ENCODE results near the gene TNFAIP8L3.
"Not testable (repeated sequence)": the region's sequence is repeated elsewhere in the genome, so short reads cannot be mapped to it uniquely, and the experiment has no call there.

The TNFAIP8L3 gene

DNA sequence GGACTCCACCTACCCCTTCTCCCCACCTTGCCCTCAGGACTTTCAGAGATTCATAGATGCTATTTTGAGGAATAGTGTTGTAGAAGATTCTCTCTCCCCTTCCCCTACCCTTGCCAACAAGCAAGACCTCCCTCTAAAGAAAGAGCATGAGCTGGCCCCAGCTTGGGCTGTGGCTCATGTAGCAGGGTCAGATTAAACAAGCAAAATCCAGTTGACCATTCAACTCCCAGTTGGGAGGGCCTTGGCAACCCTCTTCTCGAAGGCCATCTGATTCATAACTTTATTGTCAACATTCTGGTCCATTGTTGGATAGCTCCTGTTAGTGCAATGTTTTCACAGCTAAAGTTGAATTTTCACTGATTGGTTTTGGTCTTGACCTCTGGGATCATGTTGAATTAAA lies 41.1 kb downstream of the TNFAIP8L3 start:
- peaks cover 4% of the 10 kb centered on the region; the same call in 1 of the 2 replicates for H3K4me1 ChIP-seq (ENCODE audit: control insufficient read depth, insufficient read depth, low read length)
- H3K4me3 ChIP-seq (ENCODE audit: low read depth, low read length), result no peak overlapping the region
- H3K9me3 ChIP-seq (ENCODE audit: control insufficient read depth, insufficient read depth, low read length), result no peaks in the 10 kb centered on the region
- H3K9ac ChIP-seq (ENCODE audit: low read depth, low read length), result no peak overlapping the region
- H3K27ac ChIP-seq (ENCODE audit: low read depth, low read length), result no peak overlapping the region
- H3K36me3 ChIP-seq (ENCODE audit: control insufficient read depth, insufficient read depth, low read length), result no peaks in the 10 kb centered on the region
- no peaks in the 10 kb centered on the region for H3K27me3 ChIP-seq (ENCODE audit: control insufficient read depth, insufficient read depth, low read length)

DNA sequence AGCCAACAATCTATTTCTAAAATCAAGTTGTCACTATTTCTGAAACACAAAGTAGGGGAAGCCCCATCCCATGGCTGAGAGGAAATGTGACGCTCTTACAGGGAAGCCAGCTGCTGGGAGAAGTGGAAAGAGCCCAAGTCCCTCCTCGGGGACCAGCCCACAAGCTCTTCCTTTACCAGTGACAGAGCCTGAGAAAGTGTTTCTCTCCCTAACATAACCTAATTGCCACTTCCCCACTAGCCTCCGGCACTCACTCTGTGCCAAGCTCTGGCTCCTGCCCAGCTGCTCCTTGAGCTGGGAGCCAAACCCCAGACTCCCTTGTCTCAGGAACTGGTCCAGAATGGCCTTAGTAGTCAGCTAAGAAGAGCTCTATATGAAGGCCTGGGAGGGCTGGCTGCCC lies 42.9 kb downstream of the TNFAIP8L3 start:
- H3K27me3 ChIP-seq (ENCODE audit: control insufficient read depth, insufficient read depth, low read length), result no peaks in the 10 kb centered on the region
- peaks cover 4% of the 10 kb centered on the region; the same call in 1 of the 2 replicates for H3K4me1 ChIP-seq (ENCODE audit: control insufficient read depth, insufficient read depth, low read length)
- H3K27ac ChIP-seq (ENCODE audit: low read depth, low read length), result no peak overlapping the region
- no peaks in the 10 kb centered on the region for H3K36me3 ChIP-seq (ENCODE audit: control insufficient read depth, insufficient read depth, low read length)
- H3K9me3 ChIP-seq (ENCODE audit: control insufficient read depth, insufficient read depth, low read length), result no peaks in the 10 kb centered on the region
- H3K9ac ChIP-seq (ENCODE audit: low read depth, low read length), result no peak overlapping the region
- no peak overlapping the region for H3K4me3 ChIP-seq (ENCODE audit: low read depth, low read length)

DNA sequence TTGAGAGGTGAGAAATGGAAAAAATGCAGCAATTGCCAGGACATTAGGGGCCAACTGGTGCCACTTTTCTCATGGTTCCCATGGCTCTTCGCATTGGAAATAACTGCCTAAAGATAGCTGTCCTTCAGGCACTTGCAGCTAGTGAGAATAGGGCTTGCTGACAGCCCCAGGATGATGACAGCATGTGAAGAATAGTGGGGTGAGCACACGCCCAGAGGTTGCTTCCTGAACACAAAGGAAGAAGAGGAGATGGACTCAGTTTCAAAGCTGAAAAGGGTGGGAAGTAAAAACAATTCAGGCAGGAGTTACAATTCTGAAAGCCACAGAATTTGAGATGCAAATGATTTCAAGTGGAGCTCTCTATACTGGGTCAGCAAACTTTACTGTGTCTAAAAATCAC lies 45.6 kb downstream of the TNFAIP8L3 start:
- Histone ChIP-seq H3K4me3 (ENCODE audit: low read depth, low read length) (no peak overlapping the region), H3K27me3 (ENCODE audit: control insufficient read depth, insufficient read depth, low read length) (no peaks in the 10 kb centered on the region), H3K9ac (ENCODE audit: low read depth, low read length) (no peak overlapping the region), H3K27ac (ENCODE audit: low read depth, low read length) (no peak overlapping the region), H3K9me3 (ENCODE audit: control insufficient read depth, insufficient read depth, low read length) (no peaks in the 10 kb centered on the region), H3K4me1 (ENCODE audit: control insufficient read depth, insufficient read depth, low read length) (peaks cover 6% of the 10 kb centered on the region; the same call in 1 of the 2 replicates), H3K36me3 (ENCODE audit: control insufficient read depth, insufficient read depth, low read length) (no peaks in the 10 kb centered on the region)

DNA sequence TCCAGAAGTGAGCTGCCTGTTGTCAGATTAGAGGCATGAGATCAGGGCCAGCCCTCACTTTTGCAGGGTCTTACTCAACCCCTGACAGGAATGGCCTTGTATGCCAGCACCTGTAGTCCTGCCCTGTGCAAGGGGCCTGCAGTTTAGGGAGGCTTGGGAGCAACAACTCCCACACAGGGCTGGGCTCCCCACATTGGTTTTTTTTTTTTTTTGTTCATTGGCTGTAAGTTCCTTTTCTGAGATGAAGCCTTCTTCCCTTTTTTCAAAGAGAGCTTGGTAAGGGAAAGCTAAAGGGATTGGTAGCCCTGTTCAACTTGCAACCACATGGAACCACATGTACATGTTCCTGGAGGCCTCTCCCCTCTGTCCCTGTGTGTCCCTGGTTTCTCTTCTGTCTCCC lies 46.4 kb downstream of the TNFAIP8L3 start:
- Histone ChIP-seq H3K9ac (ENCODE audit: low read depth, low read length) (no peak overlapping the region), H3K4me3 (ENCODE audit: low read depth, low read length) (no peak overlapping the region), H3K36me3 (ENCODE audit: control insufficient read depth, insufficient read depth, low read length) (no peaks in the 10 kb centered on the region), H3K9me3 (ENCODE audit: control insufficient read depth, insufficient read depth, low read length) (no peaks in the 10 kb centered on the region), H3K27ac (ENCODE audit: low read depth, low read length) (no peak overlapping the region), H3K4me1 (ENCODE audit: control insufficient read depth, insufficient read depth, low read length) (peaks cover 10% of the 10 kb centered on the region; the same call in 1 of the 2 replicates), H3K27me3 (ENCODE audit: control insufficient read depth, insufficient read depth, low read length) (no peaks in the 10 kb centered on the region)

DNA sequence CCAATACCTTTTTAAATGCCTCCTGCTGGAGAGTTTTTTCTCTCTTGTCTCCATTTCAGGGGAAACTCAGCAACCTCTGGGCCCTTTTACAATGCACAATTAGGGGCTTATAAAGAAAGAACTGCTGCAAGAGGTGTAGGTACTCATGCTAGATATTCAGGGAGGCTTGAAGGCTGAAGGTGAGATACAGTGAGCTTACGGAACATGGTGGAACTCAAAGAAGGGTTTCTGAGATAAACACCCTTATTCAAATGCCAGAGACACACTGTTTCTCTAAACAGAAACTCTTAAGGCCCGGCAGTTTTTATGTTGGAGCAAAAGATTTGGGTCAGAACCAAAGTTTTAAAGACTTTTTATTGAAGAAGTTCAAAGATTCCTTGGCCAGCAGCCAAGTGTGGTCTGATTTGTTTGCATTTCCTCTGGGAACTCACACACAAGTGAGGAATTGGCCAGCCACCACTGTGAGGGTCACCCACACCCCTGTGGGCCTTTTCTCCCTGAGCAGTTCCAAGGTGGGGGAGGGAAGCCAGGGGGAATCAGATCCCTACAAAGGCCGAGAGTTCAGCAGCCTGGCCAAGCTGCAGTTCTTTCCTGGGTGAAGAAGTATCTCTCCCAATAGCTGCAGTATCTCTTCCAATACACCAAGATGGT lies 47.8 kb downstream of the TNFAIP8L3 start:
- Histone ChIP-seq H3K9me3 (ENCODE audit: control insufficient read depth, insufficient read depth, low read length) (no peaks in the 10 kb centered on the region), H3K4me3 (ENCODE audit: low read depth, low read length) (no peak overlapping the region), H3K36me3 (ENCODE audit: control insufficient read depth, insufficient read depth, low read length) (no peaks in the 10 kb centered on the region), H3K4me1 (ENCODE audit: control insufficient read depth, insufficient read depth, low read length) (peaks cover 10% of the 10 kb centered on the region; the same call in 1 of the 2 replicates), H3K9ac (ENCODE audit: low read depth, low read length) (no peak overlapping the region), H3K27me3 (ENCODE audit: control insufficient read depth, insufficient read depth, low read length) (no peaks in the 10 kb centered on the region), H3K27ac (ENCODE audit: low read depth, low read length) (no peak overlapping the region)

DNA sequence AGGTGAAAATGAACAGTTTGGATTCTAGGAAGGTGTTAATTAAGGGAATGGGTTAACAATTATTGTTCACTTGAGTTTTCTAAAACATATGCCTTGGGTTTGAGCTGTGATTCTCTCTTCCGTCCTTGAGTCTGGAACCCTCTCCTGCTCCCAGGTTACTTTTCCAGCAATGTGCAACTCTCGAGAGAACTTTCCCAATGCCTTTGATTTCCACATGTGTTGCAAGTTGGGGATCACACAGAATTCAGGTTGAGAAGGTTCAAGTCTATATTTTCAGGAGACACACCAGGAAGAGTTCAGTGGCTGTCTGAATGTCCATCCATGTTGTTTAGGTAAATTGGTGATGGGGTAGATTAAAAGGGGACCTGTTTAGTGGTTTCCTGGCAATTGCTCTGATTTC lies 48.7 kb downstream of the TNFAIP8L3 start:
- H3K27ac ChIP-seq (ENCODE audit: low read depth, low read length), result no peak overlapping the region
- peaks cover 10% of the 10 kb centered on the region; the same call in 1 of the 2 replicates for H3K4me1 ChIP-seq (ENCODE audit: control insufficient read depth, insufficient read depth, low read length)
- H3K27me3 ChIP-seq (ENCODE audit: control insufficient read depth, insufficient read depth, low read length), result no peaks in the 10 kb centered on the region
- H3K4me3 ChIP-seq (ENCODE audit: low read depth, low read length), result no peak overlapping the region
- H3K9ac ChIP-seq (ENCODE audit: low read depth, low read length), result no peak overlapping the region
- no peaks in the 10 kb centered on the region for H3K36me3 ChIP-seq (ENCODE audit: control insufficient read depth, insufficient read depth, low read length)
- no peaks in the 10 kb centered on the region for H3K9me3 ChIP-seq (ENCODE audit: control insufficient read depth, insufficient read depth, low read length)

DNA sequence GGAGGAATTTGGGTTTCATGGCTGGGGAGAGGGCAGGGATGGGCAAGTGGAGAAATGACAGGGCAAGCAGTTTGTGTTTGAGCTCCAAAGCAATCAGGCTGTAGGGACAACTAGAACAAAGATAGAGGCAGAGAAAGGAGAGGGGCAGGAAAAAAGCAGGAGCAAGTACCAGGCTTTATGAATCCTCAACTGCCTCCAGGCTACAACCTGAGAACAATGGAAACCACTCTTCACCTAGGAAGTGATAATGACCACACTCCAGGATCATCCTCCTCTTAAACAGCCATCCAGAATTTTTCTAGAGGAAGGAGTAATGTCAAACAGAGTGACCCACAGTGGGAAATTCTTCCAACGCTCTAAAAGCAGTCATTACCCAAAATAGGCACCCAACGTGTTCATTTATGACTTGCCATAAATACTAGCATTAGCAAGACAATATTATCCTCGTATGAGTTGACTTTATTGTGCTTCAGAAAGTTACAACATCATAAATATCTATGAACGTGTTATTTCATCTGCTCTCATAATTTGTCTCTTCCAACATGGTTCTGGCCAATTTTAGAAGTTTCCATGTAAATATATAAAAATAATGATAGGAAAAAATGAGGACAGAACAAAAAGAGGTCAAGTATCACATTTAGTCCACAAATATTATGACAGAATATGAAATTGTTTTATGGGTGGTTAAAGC lies 50.5 kb downstream of the TNFAIP8L3 start:
- Histone ChIP-seq H3K4me1 (ENCODE audit: control insufficient read depth, insufficient read depth, low read length) (peaks cover 15% of the 10 kb centered on the region), H3K27me3 (ENCODE audit: control insufficient read depth, insufficient read depth, low read length) (no peaks in the 10 kb centered on the region), H3K36me3 (ENCODE audit: control insufficient read depth, insufficient read depth, low read length) (no peaks in the 10 kb centered on the region), H3K4me3 (ENCODE audit: low read depth, low read length) (no peak overlapping the region), H3K9me3 (ENCODE audit: control insufficient read depth, insufficient read depth, low read length) (no peaks in the 10 kb centered on the region), H3K9ac (ENCODE audit: low read depth, low read length) (no peak overlapping the region), H3K27ac (ENCODE audit: low read depth, low read length) (no peak overlapping the region)

DNA sequence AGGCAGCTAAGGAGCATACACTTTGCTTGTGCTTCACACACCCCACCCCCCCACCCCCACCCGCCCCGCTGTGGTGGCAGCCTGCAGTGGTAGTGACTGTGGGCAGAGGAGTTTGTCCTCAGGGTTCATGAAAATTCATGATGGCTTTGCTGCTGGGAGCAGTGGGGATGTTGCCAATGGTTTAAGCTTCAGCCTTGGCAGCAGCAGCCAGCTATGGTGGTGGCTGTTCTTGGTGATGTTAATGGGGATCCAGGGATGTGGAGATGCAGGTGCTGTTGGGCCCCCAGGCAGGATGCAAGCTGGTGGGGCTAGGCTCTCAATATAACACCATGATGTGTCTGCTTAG lies 55.8 kb downstream of the TNFAIP8L3 start:
- no peaks in the 10 kb centered on the region for H3K36me3 ChIP-seq (ENCODE audit: control insufficient read depth, insufficient read depth, low read length)
- H3K27me3 ChIP-seq (ENCODE audit: control insufficient read depth, insufficient read depth, low read length), result no peaks in the 10 kb centered on the region
- no peak overlapping the region for H3K9ac ChIP-seq (ENCODE audit: low read depth, low read length)
- H3K9me3 ChIP-seq (ENCODE audit: control insufficient read depth, insufficient read depth, low read length), result 0 out of 2 replicates have a peak, but pooled peaks cover 5% of the 10 kb centered on the region
- no peak overlapping the region for H3K27ac ChIP-seq (ENCODE audit: low read depth, low read length)
- peaks cover 16% of the 10 kb centered on the region for H3K4me1 ChIP-seq (ENCODE audit: control insufficient read depth, insufficient read depth, low read length)
- H3K4me3 ChIP-seq (ENCODE audit: low read depth, low read length), result no peak overlapping the region

DNA sequence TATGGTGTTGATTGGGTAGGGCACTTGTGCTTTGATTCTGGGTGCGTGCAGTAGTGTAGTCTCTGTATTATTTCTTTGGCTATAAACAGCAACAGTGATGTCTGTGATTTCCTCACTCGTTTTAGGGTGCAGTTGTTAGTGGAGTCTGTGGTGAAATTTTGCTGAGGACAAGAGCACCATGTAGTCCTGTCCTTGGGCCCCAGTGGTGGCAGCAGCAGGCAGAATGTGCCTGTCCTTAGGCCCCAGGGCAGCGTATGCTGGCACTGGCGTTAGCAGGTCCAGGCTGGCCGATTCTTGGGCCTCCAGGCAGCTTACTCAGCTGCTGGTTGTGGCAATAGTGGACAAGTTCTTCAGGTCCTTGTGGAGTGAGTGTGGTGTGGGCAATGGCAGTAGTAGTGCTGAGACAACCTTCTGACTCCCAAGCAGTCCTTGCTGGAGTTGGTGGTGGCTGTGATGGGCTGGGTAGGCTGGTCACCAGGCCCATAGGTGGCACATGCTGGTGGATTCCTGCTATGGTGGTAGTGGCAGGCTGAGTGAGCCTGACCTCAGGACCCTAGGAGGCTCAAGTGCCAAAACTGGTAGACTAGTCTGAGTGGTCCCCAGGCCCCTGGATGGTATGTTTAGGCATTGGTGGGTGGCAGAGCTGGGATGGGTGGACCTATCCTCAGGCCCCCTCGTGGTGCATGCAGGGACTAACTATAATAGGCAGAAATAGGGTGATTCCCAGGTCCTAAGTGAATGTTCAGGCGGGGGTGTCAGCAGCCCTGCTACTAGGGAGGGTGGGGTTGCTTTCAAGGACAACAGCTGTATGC lies 56.3 kb downstream of the TNFAIP8L3 start:
- Histone ChIP-seq H3K9me3 (ENCODE audit: control insufficient read depth, insufficient read depth, low read length) (0 out of 2 replicates have a peak, but pooled peaks cover 5% of the 10 kb centered on the region), H3K4me3 (ENCODE audit: low read depth, low read length) (peak overlapping the region; percentile 53; the same call in 1 of the 2 replicates), H3K27ac (ENCODE audit: low read depth, low read length) (no peak overlapping the region), H3K27me3 (ENCODE audit: control insufficient read depth, insufficient read depth, low read length) (no peaks in the 10 kb centered on the region), H3K36me3 (ENCODE audit: control insufficient read depth, insufficient read depth, low read length) (no peaks in the 10 kb centered on the region), H3K4me1 (ENCODE audit: control insufficient read depth, insufficient read depth, low read length) (peaks cover 13% of the 10 kb centered on the region; the same call in 1 of the 2 replicates), H3K9ac (ENCODE audit: low read depth, low read length) (no peak overlapping the region)

DNA sequence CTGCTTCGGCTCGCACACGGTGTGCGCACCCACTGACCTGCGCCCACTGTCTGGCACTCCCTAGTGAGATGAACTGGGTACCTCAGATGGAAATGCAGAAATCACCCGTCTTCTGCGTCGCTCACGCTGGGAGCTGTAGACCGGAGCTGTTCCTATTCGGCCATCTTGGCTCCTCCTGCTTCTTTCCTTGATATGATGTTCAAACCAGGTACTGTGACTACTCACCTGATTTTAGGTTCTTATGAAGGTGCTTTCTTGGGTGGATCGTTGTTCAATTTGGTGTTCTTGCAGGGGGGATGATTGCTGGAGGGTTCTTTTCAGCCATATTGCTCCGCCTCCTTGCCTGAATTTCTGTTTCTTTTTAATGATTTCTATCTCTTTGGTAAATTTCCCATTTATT lies 57.2 kb downstream of the TNFAIP8L3 start:
- not testable (repeated sequence) for H3K9me3 ChIP-seq (ENCODE audit: control insufficient read depth, insufficient read depth, low read length); H3K27ac ChIP-seq (ENCODE audit: low read depth, low read length)

More for the DNA sequence above, 57.2 kb downstream of the TNFAIP8L3 start:
- peaks cover 13% of the 10 kb centered on the region; the same call in 1 of the 2 replicates for H3K4me1 ChIP-seq (ENCODE audit: control insufficient read depth, insufficient read depth, low read length)
- not testable (repeated sequence) for H3K36me3 ChIP-seq (ENCODE audit: control insufficient read depth, insufficient read depth, low read length); H3K9ac ChIP-seq (ENCODE audit: low read depth, low read length); H3K27me3 ChIP-seq (ENCODE audit: control insufficient read depth, insufficient read depth, low read length)
- H3K4me3 ChIP-seq (ENCODE audit: low read depth, low read length), result peak overlapping the region; percentile 53

Data from HUES48 (cell line).